ENCODE results near the gene KMT2E.

DNA sequence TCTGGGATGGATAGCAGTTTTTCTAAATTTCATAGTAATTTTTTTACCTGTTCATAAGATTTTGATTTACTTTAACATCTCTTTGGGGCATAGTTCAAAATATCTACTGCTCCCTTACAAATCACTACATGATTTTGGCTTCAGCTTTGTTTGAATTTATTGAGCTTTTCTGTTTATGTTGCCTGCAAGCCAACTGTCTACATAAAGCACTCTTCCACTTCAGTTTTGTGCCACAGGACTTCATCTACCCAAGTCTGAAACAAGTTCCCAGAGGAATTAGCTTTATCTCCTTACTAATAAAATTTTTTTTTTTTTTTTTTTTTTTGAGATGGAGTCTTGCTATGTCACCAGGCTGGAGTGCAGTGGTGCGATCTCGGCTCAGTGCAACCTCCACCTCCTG is 45.4 kb upstream of the KMT2E start:
- no peak for TF ChIP-seq EZH2 (IDR thresholded peaks at IDR 0.05; ENCODE audit: borderline replicate concordance, insufficient read depth, low read depth, low read length, poor library complexity, severe bottlenecking)
- TF ChIP-seq, protein P1, sequence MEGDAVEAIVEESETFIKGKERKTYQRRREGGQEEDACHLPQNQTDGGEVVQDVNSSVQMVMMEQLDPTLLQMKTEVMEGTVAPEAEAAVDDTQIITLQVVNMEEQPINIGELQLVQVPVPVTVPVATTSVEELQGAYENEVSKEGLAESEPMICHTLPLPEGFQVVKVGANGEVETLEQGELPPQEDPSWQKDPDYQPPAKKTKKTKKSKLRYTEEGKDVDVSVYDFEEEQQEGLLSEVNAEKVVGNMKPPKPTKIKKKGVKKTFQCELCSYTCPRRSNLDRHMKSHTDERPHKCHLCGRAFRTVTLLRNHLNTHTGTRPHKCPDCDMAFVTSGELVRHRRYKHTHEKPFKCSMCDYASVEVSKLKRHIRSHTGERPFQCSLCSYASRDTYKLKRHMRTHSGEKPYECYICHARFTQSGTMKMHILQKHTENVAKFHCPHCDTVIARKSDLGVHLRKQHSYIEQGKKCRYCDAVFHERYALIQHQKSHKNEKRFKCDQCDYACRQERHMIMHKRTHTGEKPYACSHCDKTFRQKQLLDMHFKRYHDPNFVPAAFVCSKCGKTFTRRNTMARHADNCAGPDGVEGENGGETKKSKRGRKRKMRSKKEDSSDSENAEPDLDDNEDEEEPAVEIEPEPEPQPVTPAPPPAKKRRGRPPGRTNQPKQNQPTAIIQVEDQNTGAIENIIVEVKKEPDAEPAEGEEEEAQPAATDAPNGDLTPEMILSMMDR (IDR thresholded peaks at IDR 0.05): no peak
